SK-MEL-5 (cell line): ENCODE measurements around the gene GEMIN5. TPM values are rescaled to one million over a fixed set of nuclear protein-coding genes. Genes with fewer than 3 reads are reported as not detected.
A peak's percentile ranks its signal among the peaks of the same experiment; 100 is the strongest.
"Not testable (repeated sequence)": the region's sequence is repeated elsewhere in the genome, so short reads cannot be mapped to it uniquely, and the experiment has no call there.

Source experiments
- DNase-seq: peaks from one replicate; pipeline ENCODE4 v3.0.0-alpha.2; 2016; ENCODE audit warnings: low read depth, low spot score
- in situ Hi-C: cut with HindIII; loops from 2 replicates; pipeline ENCODE4 v1.10.0; 2016; ENCODE audit warnings: low sequenced_read_pairs, high pct_unique_total_duplicates, low pct_unique_long_range_greater_than_20kb
- polyA plus RNA-seq, 2 experiments: library from polyadenylated mRNA; depleted of rRNA; stranded (reverse); fragments of >200 nt; gene quantifications; 2 replicates each; pipeline ENCODE4 v1.2.3, GENCODE V29; 2015
- total RNA-seq: library from RNA; depleted of rRNA; stranded (reverse); fragments of >200 nt; shearing (Covaris generic); gene quantifications from 2 replicates; pipeline ENCODE4 v1.2.3, GENCODE V29; 2014; rRNA removed

Gene GEMIN5
- 20.2 and 21.8 TPM in 2 replicates for total RNA-seq
- 18.9 and 21.6 TPM in 2 replicates for polyA plus RNA-seq (2015; cell fraction: cytosol; rRNA removed)
- polyA plus RNA-seq (2015; cell fraction: nucleus; rRNA removed) = 11.3 and 13.3 TPM in 2 replicates

GRCh38 chr5:154937718-154938466 lies at the start of gene GEMIN5:
Gene GEMIN5 (minus strand): TSS chr5:154938211. CDS start chr5:154938133, 78 bp downstream.
- DNase-seq = peak; percentile 81
- in situ Hi-C loops = no loop called here

GRCh38 chr5:154986151-154986550 lies 48.1 kb upstream of the GEMIN5 start:
- in situ Hi-C loops = no loop called here

GRCh38 chr5:154984946-154985516 lies 47.0 kb upstream of the GEMIN5 start:
- in situ Hi-C loops = no loop called here

More at GRCh38 chr5:154986151-154986550, 48.1 kb upstream of the GEMIN5 start:
- DNase-seq = no peak

GRCh38 chr5:154978294-154978693 lies 40.3 kb upstream of the GEMIN5 start:
- DNase-seq, in situ Hi-C loops: not testable (repeated sequence)

More at GRCh38 chr5:154984946-154985516, 47.0 kb upstream of the GEMIN5 start:
- no peak for DNase-seq

- DNase-seq = no peak
- in situ Hi-C loops = no loop called here
These were observed 39.4 kb upstream of the GEMIN5 start for GRCh38 chr5:154977409-154977808.

GRCh38 chr5:154976082-154976481 lies 38.1 kb upstream of the GEMIN5 start:
- in situ Hi-C loops, DNase-seq: not testable (repeated sequence)

- in situ Hi-C loops = no loop called here
- DNase-seq = peak; percentile 70
These were observed 34.6 kb upstream of the GEMIN5 start for GRCh38 chr5:154972476-154973080.

- in situ Hi-C loops = no loop called here
- no peak for DNase-seq
These were observed 33.5 kb upstream of the GEMIN5 start for GRCh38 chr5:154971501-154971900.

GRCh38 chr5:154970759-154971158 lies 32.7 kb upstream of the GEMIN5 start:
- peak; percentile 38 for DNase-seq
- in situ Hi-C loops = no loop called here

GRCh38 chr5:154968953-154969352 lies 30.9 kb upstream of the GEMIN5 start:
- in situ Hi-C loops = no loop called here
- DNase-seq = no peak

GRCh38 chr5:154967421-154968024 lies 29.5 kb upstream of the GEMIN5 start:
- in situ Hi-C loops = no loop called here
- DNase-seq = peak; percentile 32

GRCh38 chr5:154966874-154967273 lies 28.9 kb upstream of the GEMIN5 start:
- DNase-seq = no peak
- in situ Hi-C loops = no loop called here

GRCh38 chr5:154966081-154966841 lies 28.2 kb upstream of the GEMIN5 start:
- DNase-seq = no peak
- in situ Hi-C loops = no loop called here

GRCh38 chr5:154962494-154962893 lies 24.5 kb upstream of the GEMIN5 start:
- in situ Hi-C loops = no loop called here
- no peak for DNase-seq

GRCh38 chr5:154956712-154957111 lies 18.7 kb upstream of the GEMIN5 start:
- in situ Hi-C loops = no loop called here
- DNase-seq = no peak

- in situ Hi-C loops = no loop called here
- no peak for DNase-seq
These were observed 11.8 kb upstream of the GEMIN5 start for GRCh38 chr5:154949781-154950180.

GRCh38 chr5:154948313-154948712 lies 10.3 kb upstream of the GEMIN5 start:
- in situ Hi-C loops = no loop called here
- DNase-seq = no peak
